Keratinocyte (primary cell): Measurements from ENCODE around the gene NINJ2. TPM values are rescaled to one million over a fixed set of nuclear protein-coding genes. Genes with fewer than 3 reads are reported as not detected.

Experiments used
- DNase-seq: peaks from one replicate; pipeline ENCODE4 v3.0.0-alpha.2; 2011; ENCODE audit warnings: low read depth, missing footprints, low spot score
- FAIRE-seq: peaks from 2 replicates; lab custom pipeline; 2011; peaks lifted over from hg19 to GRCh38; lab: Jason Lieb, UNC
- H2AFZ ChIP-seq: 2 replicates; pipeline ENCODE4 v1.6.0; 2012; ENCODE audit warnings: low read length, control low read depth, inconsistent platforms; ENCODE audit not compliant: control insufficient read depth
- H3K27ac ChIP-seq: 2 replicates; pipeline ENCODE4 v1.5.1; 2011; ENCODE audit warnings: low read length; ENCODE audit not compliant: control insufficient read depth, insufficient read depth
- H3K27me3 ChIP-seq: 3 replicates; pipeline ENCODE4 v1.6.0; 2011; ENCODE audit warnings: low read length; ENCODE audit not compliant: control insufficient read depth, insufficient read depth; ENCODE audit errors: extremely low read depth
- H3K36me3 ChIP-seq, 2 experiments: 2 replicates in 1 of 2; 3 replicates in 1 of 2; pipeline ENCODE4 v1.5.1; 2011; ENCODE audit warnings: low read length in 2 of 2, mild to moderate bottlenecking in 1 of 2; ENCODE audit not compliant: control insufficient read depth in 2 of 2, insufficient read depth in 2 of 2; ENCODE audit errors: extremely low read depth in 1 of 2
- H3K4me1 ChIP-seq: 3 replicates; pipeline ENCODE4 v1.5.1; 2011; ENCODE audit warnings: low read length; ENCODE audit not compliant: control insufficient read depth, insufficient read depth; ENCODE audit errors: extremely low read depth
- H3K4me2 ChIP-seq: 3 replicates; pipeline ENCODE4 v1.6.0; 2011; ENCODE audit warnings: low read depth, low read length; ENCODE audit not compliant: control insufficient read depth, insufficient read depth; ENCODE audit errors: extremely low read depth
- H3K4me3 ChIP-seq, 3 experiments: fragments of 200-600 bp in 1 of 3; sonication (generic) in 1 of 3; 2 replicates in 2 of 3; 3 replicates in 1 of 3; pipeline ENCODE4 v1.5.1; 2011 to 2016; ENCODE audit warnings: low read length in 3 of 3, mild to moderate bottlenecking in 3 of 3, control low read depth in 2 of 3, inconsistent platforms in 1 of 3, low read depth in 1 of 3, mixed read lengths in 1 of 3, mixed run types in 1 of 3, moderate library complexity in 1 of 3; ENCODE audit not compliant: control insufficient read depth in 2 of 3, insufficient read depth in 2 of 3; ENCODE audit errors: extremely low read depth in 1 of 3
- H3K79me2 ChIP-seq: 2 replicates; pipeline ENCODE4 v1.6.0; 2012; ENCODE audit warnings: low read length; ENCODE audit not compliant: control insufficient read depth, insufficient read depth
- H3K9ac ChIP-seq: 3 replicates; pipeline ENCODE4 v1.6.0; 2011; ENCODE audit warnings: low read length; ENCODE audit not compliant: control insufficient read depth, insufficient read depth; ENCODE audit errors: extremely low read depth
- H3K9me1 ChIP-seq: 3 replicates; pipeline ENCODE4 v1.6.0; 2011; ENCODE audit warnings: low read length; ENCODE audit not compliant: control insufficient read depth, insufficient read depth; ENCODE audit errors: extremely low read depth
- H3K9me3 ChIP-seq: 2 replicates; pipeline ENCODE4 v1.5.1; 2012; ENCODE audit warnings: low read depth, low read length; ENCODE audit not compliant: control insufficient read depth
- H4K20me1 ChIP-seq: 3 replicates; pipeline ENCODE4 v1.6.0; 2011; ENCODE audit warnings: low read length; ENCODE audit not compliant: control insufficient read depth, insufficient read depth; ENCODE audit errors: extremely low read depth
- EZH2 ChIP-seq: IDR thresholded peaks from one replicate; pipeline ENCODE4 v1.6.1; 2012; ENCODE audit warnings: inconsistent platforms, mild to moderate bottlenecking, low read length, moderate library complexity
- dilution Hi-C: fragments of 300-500 bp; cut with MboI; formaldehyde crosslinking; loops from one replicate; pipeline ENCODE4 v1.7.0; 2020; ENCODE audit warnings: low sequenced_read_pairs; ENCODE audit not compliant: extremely low pct_ligation_motif_present
- polyA plus RNA-seq, 5 experiments: library from polyadenylated mRNA; depleted of rRNA in 3 of 5; stranded (reverse) in 3 of 5; stranded (forward) in 1 of 5; unstranded in 1 of 5; fragments of >200 nt; gene quantifications; 1 replicate in 1 of 5; 2 replicates in 3 of 5; 3 replicates in 1 of 5; pipeline versions ENCODE4 v1.2.1 to v1.2.3, GENCODE V29; 2011 to 2012; ENCODE audit warnings: missing spikeins in 2 of 5, low read depth in 1 of 5, low replicate concordance in 1 of 5
- TF ChIP-seq, protein P1 (sequence below), 3 experiments: IDR thresholded peaks in 1 of 3; conservative IDR thresholded peaks in 1 of 3; optimal IDR thresholded peaks in 1 of 3; 2 replicates in 2 of 3; 3 replicates in 1 of 3; pipeline versions ENCODE3 to v1.5.1; 2011; ENCODE audit warnings: low read length in 3 of 3, mild to moderate bottlenecking in 3 of 3, moderate library complexity in 2 of 3, control low read depth in 1 of 3, inconsistent platforms in 1 of 3; ENCODE audit not compliant: insufficient read depth in 2 of 3; ENCODE audit errors: extremely low read depth in 1 of 3

Gene NINJ2
- polyA plus RNA-seq, 1 donor (not counting 4 experiments of a cell fraction or from before 2014, with no cell fraction given), result 0.58 TPM

- TF ChIP-seq, protein P1, sequence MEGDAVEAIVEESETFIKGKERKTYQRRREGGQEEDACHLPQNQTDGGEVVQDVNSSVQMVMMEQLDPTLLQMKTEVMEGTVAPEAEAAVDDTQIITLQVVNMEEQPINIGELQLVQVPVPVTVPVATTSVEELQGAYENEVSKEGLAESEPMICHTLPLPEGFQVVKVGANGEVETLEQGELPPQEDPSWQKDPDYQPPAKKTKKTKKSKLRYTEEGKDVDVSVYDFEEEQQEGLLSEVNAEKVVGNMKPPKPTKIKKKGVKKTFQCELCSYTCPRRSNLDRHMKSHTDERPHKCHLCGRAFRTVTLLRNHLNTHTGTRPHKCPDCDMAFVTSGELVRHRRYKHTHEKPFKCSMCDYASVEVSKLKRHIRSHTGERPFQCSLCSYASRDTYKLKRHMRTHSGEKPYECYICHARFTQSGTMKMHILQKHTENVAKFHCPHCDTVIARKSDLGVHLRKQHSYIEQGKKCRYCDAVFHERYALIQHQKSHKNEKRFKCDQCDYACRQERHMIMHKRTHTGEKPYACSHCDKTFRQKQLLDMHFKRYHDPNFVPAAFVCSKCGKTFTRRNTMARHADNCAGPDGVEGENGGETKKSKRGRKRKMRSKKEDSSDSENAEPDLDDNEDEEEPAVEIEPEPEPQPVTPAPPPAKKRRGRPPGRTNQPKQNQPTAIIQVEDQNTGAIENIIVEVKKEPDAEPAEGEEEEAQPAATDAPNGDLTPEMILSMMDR (optimal IDR thresholded peaks at IDR 0.05 in 1 of 3, IDR thresholded peaks at IDR 0.05 in 1 of 3, conservative IDR thresholded peaks at IDR 0.05 in 1 of 3; ENCODE audit: extremely low read depth in 1 of 3, insufficient read depth in 2 of 3, low read length in 3 of 3), result no peak
- TF ChIP-seq EZH2, result no peak
- FAIRE-seq (no peak), DNase-seq (no peak)
- Histone ChIP-seq H3K9me3 (no peaks in the 10 kb centered on the region), H3K4me2 (peak overlapping the region; percentile 95), H3K9me1 (no peaks in the 10 kb centered on the region), H3K27me3 (no peaks in the 10 kb centered on the region), H2AFZ (peak overlapping the region; percentile 59), H3K4me3 (peak overlapping the region in 1 of 3 experiments; percentile 81), H3K36me3 (no peaks in the 10 kb centered on the region), H4K20me1 (no peaks in the 10 kb centered on the region), H3K79me2 (no peaks in the 10 kb centered on the region), H3K4me1 (peaks cover 27% of the 10 kb centered on the region), H3K27ac (no peak overlapping the region), H3K9ac (no peak overlapping the region)
- dilution Hi-C loops, result no loop called here
Observed at GRCh38 chr12:569091-569676, 94.1 kb downstream of the NINJ2 start.

GRCh38 chr12:568486-568885, 94.8 kb downstream of the NINJ2 start:
- Histone ChIP-seq H3K79me2 (no peaks in the 10 kb centered on the region), H2AFZ (no peak overlapping the region), H3K4me3 (no peak overlapping the region), H3K9ac (no peak overlapping the region), H4K20me1 (no peaks in the 10 kb centered on the region), H3K36me3 (no peaks in the 10 kb centered on the region), H3K9me1 (no peaks in the 10 kb centered on the region), H3K4me1 (peaks cover 27% of the 10 kb centered on the region), H3K4me2 (no peak overlapping the region), H3K27ac (no peak overlapping the region), H3K27me3 (no peaks in the 10 kb centered on the region), H3K9me3 (no peaks in the 10 kb centered on the region)
- dilution Hi-C loops, result no loop called here
- DNase-seq (no peak), FAIRE-seq (no peak)
- TF ChIP-seq EZH2, result no peak
- TF ChIP-seq, protein P1 (optimal IDR thresholded peaks at IDR 0.05 in 1 of 3, IDR thresholded peaks at IDR 0.05 in 1 of 3, conservative IDR thresholded peaks at IDR 0.05 in 1 of 3; ENCODE audit: extremely low read depth in 1 of 3, insufficient read depth in 2 of 3, low read length in 3 of 3), result no peak
